RWPE2 (cell line): ENCODE measurements around the gene COL10A1.

Experiments
- ATAC-seq: fragments of 200-7000 bp; cut with Tn5 transposase; 3 replicates; pipeline ENCODE4 v1.9.1; 2021; ENCODE audit warnings: low read depth
- DNase-seq: peaks from one replicate; pipeline ENCODE4 v3.0.0-alpha.2; 2020; ENCODE audit warnings: low spot score
- H3K27ac ChIP-seq: fragments of 450-650 bp; 2 replicates; pipeline ENCODE4 v1.5.1; 2017; ENCODE audit warnings: mild to moderate bottlenecking; ENCODE audit not compliant: poor library complexity, severe bottlenecking
- H3K27me3 ChIP-seq: fragments of 250-450 bp; sonication (Bioruptor Pico); 2 replicates; pipeline ENCODE4 v1.5.1; 2021; ENCODE audit warnings: mild to moderate bottlenecking, moderate library complexity; ENCODE audit not compliant: insufficient read depth, poor library complexity, severe bottlenecking
- H3K36me3 ChIP-seq: fragments of 250-450 bp; sonication (Bioruptor Pico); 2 replicates; pipeline ENCODE4 v1.5.1; 2020; ENCODE audit warnings: low read depth, mild to moderate bottlenecking, moderate library complexity
- H3K4me1 ChIP-seq: fragments of 250-450 bp; sonication (Bioruptor Pico); 2 replicates; pipeline ENCODE4 v1.5.1; 2021; ENCODE audit warnings: mild to moderate bottlenecking, moderate library complexity; ENCODE audit not compliant: insufficient read depth, poor library complexity, severe bottlenecking
- H3K4me3 ChIP-seq: fragments of 250-450 bp; sonication (Bioruptor Pico); 2 replicates; pipeline ENCODE4 v1.5.1; 2021; ENCODE audit warnings: mild to moderate bottlenecking, moderate library complexity; ENCODE audit not compliant: severe bottlenecking
- H3K9me3 ChIP-seq: fragments of 250-450 bp; sonication (Bioruptor Pico); 2 replicates; pipeline ENCODE4 v1.5.1; 2021; ENCODE audit warnings: mild to moderate bottlenecking, moderate library complexity; ENCODE audit not compliant: severe bottlenecking
- CTCF ChIP-seq: fragments of 450-650 bp; IDR thresholded peaks from one replicate; pipeline ENCODE4 v1.5.1; 2017; ENCODE audit warnings: mild to moderate bottlenecking, moderate library complexity; ENCODE audit not compliant: poor library complexity, severe bottlenecking

COL10A1 gene

GRCh38 chr6:116126032-116126431 lies at the start of gene COL10A1:
TSS of gene COL10A1 (minus strand) at chr6:116126132. CDS start at chr6:116125492, 640 bp downstream.
- Histone ChIP-seq H3K4me3 (no peak within 1 kb of the TSS), H3K9me3 (no peaks in the 10 kb centered on the region), H3K36me3 (peaks cover 12% of the 10 kb centered on the region), H3K4me1 (peaks cover 3% of the 10 kb centered on the region), H3K27me3 (no peaks in the 10 kb centered on the region), H3K27ac (no peak within 1 kb of the TSS)
- DNase-seq (no peak), ATAC-seq (no peak)
- TF ChIP-seq CTCF: no peak

GRCh38 chr6:116175344-116175743 lies 49.4 kb upstream of the COL10A1 start:
- DNase-seq: no peak
- Histone ChIP-seq H3K36me3 (0 out of 2 replicates have a peak, but pooled peaks cover 7% of the 10 kb centered on the region), H3K4me1 (no peaks in the 10 kb centered on the region), H3K27ac (no peak overlapping the region), H3K9me3 (peaks cover 2% of the 10 kb centered on the region), H3K27me3 (no peaks in the 10 kb centered on the region), H3K4me3 (no peak overlapping the region)
- no peak for TF ChIP-seq CTCF
- ATAC-seq: no peak

GRCh38 chr6:116173928-116174327 lies 48.0 kb upstream of the COL10A1 start:
- peaks cover 2% of the 10 kb centered on the region for H3K9me3 ChIP-seq
- no peak overlapping the region for H3K27ac ChIP-seq
- no peak overlapping the region for H3K4me3 ChIP-seq
- DNase-seq: no peak
- 0 out of 2 replicates have a peak, but pooled peaks cover 7% of the 10 kb centered on the region for H3K36me3 ChIP-seq
- TF ChIP-seq CTCF: no peak
- ATAC-seq: no peak
- no peaks in the 10 kb centered on the region for H3K4me1 ChIP-seq
- no peaks in the 10 kb centered on the region for H3K27me3 ChIP-seq

GRCh38 chr6:116170358-116171057 lies 44.6 kb upstream of the COL10A1 start:
- 0 out of 2 replicates have a peak, but pooled peaks cover 7% of the 10 kb centered on the region for H3K36me3 ChIP-seq
- H3K9me3 ChIP-seq: peaks cover 4% of the 10 kb centered on the region
- H3K27ac ChIP-seq: no peak overlapping the region
- ATAC-seq (no peak; the same call in 2 of the 3 replicates), DNase-seq (no peak)
- H3K4me1 ChIP-seq: no peaks in the 10 kb centered on the region
- no peaks in the 10 kb centered on the region for H3K27me3 ChIP-seq
- no peak for TF ChIP-seq CTCF
- H3K4me3 ChIP-seq: no peak overlapping the region

GRCh38 chr6:116169880-116170279 lies 43.9 kb upstream of the COL10A1 start:
- Histone ChIP-seq H3K4me1 (no peaks in the 10 kb centered on the region), H3K27me3 (no peaks in the 10 kb centered on the region), H3K9me3 (peaks cover 4% of the 10 kb centered on the region), H3K36me3 (0 out of 2 replicates have a peak, but pooled peaks cover 3% of the 10 kb centered on the region), H3K4me3 (no peak overlapping the region), H3K27ac (no peak overlapping the region)
- no peak for DNase-seq
- no peak for TF ChIP-seq CTCF
- no peak for ATAC-seq
